Stimulated activated effector memory CD8-positive, alpha-beta T cell treated with anti-CD3 and anti-CD28 coated beads, Interleukin-12 subunit alpha, Interleukin-12 subunit beta, amount 100 ng/mL, for 72 hours (primary cell): ENCODE data around the gene SYNPO2.
"Not testable (repeated sequence)": the region's sequence is repeated elsewhere in the genome, so short reads cannot be mapped to it uniquely, and the experiment has no call there.

ENCODE experiments used
- ATAC-seq: fragments of 150-1000 bp; cut with Tn5 transposase; 2 replicates; pipeline ENCODE4 v1.10.0; 2021
- DNase-seq, 2 donors: peaks; one replicate each; pipeline ENCODE4 v3.0.0; 2021 to 2022; ENCODE audit warnings: low spot score in 2 of 2
- H3K27ac Mint-ChIP-seq: one replicate; pipeline ENCODE4 v1.8.0; 2022; ENCODE audit warnings: mild to moderate bottlenecking, mixed read lengths
- H3K36me3 Mint-ChIP-seq: one replicate; pipeline ENCODE4 v1.8.0; 2022; ENCODE audit warnings: mild to moderate bottlenecking, mixed read lengths
- H3K4me1 Mint-ChIP-seq: one replicate; pipeline ENCODE4 v1.8.0; 2022; ENCODE audit warnings: mixed read lengths
- H3K4me3 Mint-ChIP-seq: one replicate; pipeline ENCODE4 v1.8.0; 2022; ENCODE audit warnings: mild to moderate bottlenecking, mixed read lengths
- H3K9me3 Mint-ChIP-seq: one replicate; pipeline ENCODE4 v1.8.0; 2022; ENCODE audit warnings: mixed read lengths

The SYNPO2 gene

DNA sequence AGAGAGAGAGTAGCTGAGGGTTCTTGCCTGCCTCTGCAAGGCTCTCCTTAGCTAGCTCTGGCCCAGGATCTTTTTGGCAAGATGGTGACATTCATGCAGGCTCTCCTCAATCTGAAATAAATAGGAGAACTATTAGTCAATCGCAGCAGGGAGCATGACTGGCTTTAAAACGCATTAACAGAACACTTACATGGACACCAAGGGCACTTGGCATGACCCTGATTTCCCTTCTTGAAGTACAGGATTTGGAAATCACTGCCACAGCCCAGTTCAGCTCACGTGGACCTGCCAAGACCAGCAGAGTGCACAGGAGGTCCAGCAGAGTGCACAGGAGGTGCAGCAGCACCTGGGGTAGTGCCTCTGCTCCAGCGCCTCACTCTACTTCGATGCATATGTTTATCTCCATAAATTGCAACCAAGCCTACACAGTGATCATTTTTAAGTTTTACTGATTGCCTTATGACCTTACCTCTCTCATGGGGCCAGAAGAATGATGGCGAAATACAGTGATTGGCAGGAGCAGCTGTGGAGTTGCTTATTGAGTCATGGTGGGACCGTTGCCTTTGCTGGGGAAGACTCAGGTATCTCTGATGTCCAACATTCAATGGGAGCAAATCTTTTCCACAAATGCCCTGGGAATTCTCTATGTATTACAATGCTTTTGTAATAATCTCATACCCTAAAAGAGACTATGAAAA is 122.4 kb downstream of the SYNPO2 start:
- no peak overlapping the region for H3K4me3 Mint-ChIP-seq
- H3K9me3 Mint-ChIP-seq, result no peaks in the 10 kb centered on the region
- ATAC-seq, result no peak
- no peak overlapping the region for H3K27ac Mint-ChIP-seq
- no peaks in the 10 kb centered on the region for H3K36me3 Mint-ChIP-seq
- no peaks in the 10 kb centered on the region for H3K4me1 Mint-ChIP-seq
- DNase-seq, result no peak

DNA sequence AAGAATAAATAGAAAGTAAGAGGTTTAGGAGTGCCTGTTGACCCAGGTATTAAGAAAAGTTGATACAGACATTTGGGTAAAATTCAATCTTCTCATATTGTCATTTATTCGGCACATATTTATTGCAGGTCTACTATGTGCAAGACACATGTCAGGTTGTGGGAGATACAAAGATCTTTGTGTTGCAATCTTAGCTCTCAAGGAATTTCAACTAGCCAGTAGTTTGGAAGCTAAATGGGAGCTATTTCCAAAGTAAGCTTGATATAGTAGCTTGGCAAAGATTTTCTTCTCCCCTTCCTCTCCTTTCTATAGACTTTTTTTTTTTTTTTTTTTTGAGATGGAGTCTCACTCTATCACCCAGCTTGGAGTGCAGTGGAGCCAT is 122.9 kb downstream of the SYNPO2 start:
- Mint-ChIP-seq H3K36me3 (no peaks in the 10 kb centered on the region), H3K4me3 (no peak overlapping the region), H3K4me1 (no peaks in the 10 kb centered on the region), H3K9me3 (no peaks in the 10 kb centered on the region), H3K27ac (no peak overlapping the region)
- ATAC-seq, result no peak
- no peak for DNase-seq

DNA sequence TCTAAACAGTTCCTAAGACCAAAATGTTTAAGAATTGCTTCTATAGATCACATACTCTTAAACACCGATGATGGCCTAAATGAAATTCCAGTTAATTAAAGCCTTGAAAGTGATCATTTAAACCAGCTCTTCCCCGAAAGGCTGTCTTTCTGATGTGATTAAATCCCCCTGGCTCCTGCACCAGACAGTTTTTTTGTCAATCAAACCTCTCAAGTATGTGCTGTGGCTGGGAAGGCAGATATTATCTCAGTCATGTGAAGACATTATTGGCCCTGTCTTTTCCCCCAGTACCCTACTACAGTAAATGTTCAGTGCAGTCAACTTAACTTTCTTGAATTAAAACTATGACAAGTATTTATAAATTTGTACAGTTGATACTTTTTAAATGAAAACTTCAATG is 126.0 kb downstream of the SYNPO2 start:
- Mint-ChIP-seq H3K4me3 (no peak overlapping the region), H3K27ac (no peak overlapping the region), H3K4me1 (no peaks in the 10 kb centered on the region), H3K9me3 (no peaks in the 10 kb centered on the region), H3K36me3 (no peaks in the 10 kb centered on the region)
- no peak for DNase-seq
- no peak for ATAC-seq

DNA sequence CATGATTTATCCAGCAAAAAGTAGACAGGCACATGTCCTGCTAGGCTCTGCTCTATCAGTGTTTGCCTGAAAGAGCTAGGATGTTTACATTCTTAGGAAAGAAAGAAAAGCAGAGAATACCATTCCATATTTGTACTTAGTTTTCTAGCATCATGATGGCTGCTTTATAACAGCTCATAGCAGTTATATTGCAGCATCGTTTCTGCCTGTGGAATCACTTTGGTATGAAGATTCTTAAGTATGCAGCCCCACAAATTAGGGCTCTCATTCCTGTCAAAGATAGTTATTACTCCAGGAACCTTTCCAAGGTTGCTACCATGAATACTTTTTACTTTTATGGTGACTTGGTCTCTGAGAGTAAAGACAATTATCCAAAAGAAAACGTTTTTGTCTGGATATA is 128.0 kb downstream of the SYNPO2 start:
- ATAC-seq (no peak), DNase-seq (no peak)
- Mint-ChIP-seq H3K27ac (no peak overlapping the region), H3K9me3 (no peaks in the 10 kb centered on the region), H3K4me3 (no peak overlapping the region), H3K36me3 (no peaks in the 10 kb centered on the region), H3K4me1 (no peaks in the 10 kb centered on the region)

DNA sequence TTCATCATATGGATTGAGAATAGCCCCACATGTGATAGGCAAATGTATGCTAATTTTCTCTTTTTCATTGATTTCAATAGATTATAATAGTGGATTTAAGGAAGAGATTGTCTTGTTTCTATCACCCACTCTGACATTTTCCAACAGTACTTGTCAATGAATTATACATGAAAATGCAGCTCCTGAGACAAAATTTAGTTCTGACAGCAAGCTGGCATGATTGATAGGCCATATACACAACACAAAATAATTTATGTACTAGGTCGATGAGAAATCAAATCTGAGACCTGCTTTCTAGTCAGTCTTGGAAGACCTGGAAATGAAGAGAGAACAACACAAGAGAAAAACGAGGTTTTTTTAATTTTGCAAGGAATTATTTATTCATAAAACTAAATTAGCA is 129.0 kb downstream of the SYNPO2 start:
- ATAC-seq (no peak), DNase-seq (no peak)
- no peak overlapping the region for H3K27ac Mint-ChIP-seq
- no peak overlapping the region for H3K4me3 Mint-ChIP-seq
- H3K4me1 Mint-ChIP-seq, result no peaks in the 10 kb centered on the region
- H3K9me3 Mint-ChIP-seq, result no peaks in the 10 kb centered on the region
- H3K36me3 Mint-ChIP-seq, result no peaks in the 10 kb centered on the region

DNA sequence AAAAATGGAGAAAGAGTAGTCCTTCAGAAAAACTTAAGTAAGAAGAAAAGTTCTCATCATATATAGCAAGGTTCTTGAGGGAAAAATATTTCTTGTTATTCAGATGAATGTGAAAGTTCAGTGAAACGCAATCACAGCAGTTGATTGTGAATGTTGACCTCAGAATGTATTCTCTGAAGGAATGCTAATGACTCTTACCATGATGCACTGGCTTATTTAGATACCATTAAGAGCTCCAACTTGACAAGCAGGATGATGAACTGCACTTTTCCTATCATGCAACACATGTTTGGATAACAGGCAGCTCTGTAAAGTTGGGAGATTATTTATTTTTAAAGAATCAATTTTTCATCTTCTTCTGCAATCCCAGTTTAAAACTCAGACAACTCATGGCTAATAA is 131.5 kb downstream of the SYNPO2 start:
- no peaks in the 10 kb centered on the region for H3K9me3 Mint-ChIP-seq
- no peak for ATAC-seq
- H3K4me3 Mint-ChIP-seq, result no peak overlapping the region
- H3K4me1 Mint-ChIP-seq, result no peaks in the 10 kb centered on the region
- no peaks in the 10 kb centered on the region for H3K36me3 Mint-ChIP-seq
- no peak overlapping the region for H3K27ac Mint-ChIP-seq
- DNase-seq, result no peak

DNA sequence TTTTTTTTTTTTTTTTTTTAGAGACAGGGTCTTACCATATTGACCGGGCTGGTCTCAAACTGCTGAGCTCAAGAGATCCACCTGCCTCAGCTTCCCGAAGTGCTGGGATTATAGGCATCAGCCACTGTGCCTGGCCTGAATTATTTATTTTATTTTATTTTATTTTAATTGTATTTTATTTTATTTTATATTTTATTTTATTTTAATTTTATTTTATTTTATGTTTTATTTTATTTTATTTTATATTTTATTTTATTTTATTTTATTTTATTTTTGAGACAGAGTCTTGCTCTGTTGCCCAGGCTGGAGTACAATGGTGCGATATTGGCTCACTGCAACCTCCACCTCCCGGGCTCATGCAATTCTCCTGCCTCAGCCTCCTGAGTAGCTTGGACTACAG is 133.9 kb downstream of the SYNPO2 start:
- not testable (repeated sequence) for H3K27ac Mint-ChIP-seq, DNase-seq, H3K9me3 Mint-ChIP-seq, H3K4me3 Mint-ChIP-seq, H3K36me3 Mint-ChIP-seq, H3K4me1 Mint-ChIP-seq, ATAC-seq

DNA sequence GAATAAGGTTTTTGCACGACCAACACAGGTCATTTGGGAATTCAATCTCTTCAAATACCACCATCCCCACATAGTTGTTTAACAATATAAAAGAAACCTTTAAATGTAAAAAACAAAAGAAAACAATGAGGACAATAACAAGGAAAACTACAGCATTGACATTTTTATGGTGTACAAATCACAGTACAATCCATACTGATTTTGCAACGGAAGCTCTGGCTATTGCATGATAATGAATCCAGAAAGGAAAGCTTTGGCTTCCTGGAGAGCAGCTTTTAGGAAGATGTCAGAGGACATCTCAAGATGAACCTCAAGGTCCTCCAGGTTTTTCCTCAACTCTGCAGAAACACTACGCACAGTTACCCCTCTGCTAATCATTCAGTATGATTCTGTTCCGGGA is 135.4 kb downstream of the SYNPO2 start:
- H3K27ac Mint-ChIP-seq, result no peak overlapping the region
- H3K9me3 Mint-ChIP-seq, result no peaks in the 10 kb centered on the region

DNA sequence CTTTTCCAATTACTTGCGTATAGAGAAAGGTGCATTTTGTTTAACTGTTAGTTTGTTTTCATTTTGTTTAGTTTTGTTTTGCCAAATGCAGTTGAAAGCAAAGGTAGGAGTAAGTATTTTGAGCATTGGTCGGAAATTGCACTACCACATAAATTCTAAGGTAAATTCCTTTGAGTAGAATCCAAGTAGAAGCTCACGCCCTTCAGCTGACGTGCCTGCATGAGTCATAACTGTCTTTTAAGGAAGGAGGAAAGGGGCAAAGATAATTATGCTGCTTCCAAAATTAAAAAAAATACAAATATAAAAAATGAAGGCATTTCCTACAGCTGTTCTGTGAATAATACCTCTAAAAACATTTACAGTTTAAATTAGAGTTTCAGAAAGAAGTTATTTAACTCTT is 136.8 kb downstream of the SYNPO2 start:
- Mint-ChIP-seq H3K27ac (no peak overlapping the region), H3K36me3 (no peaks in the 10 kb centered on the region), H3K4me3 (no peak overlapping the region), H3K9me3 (no peaks in the 10 kb centered on the region), H3K4me1 (no peaks in the 10 kb centered on the region)
- DNase-seq, result no peak
- no peak for ATAC-seq

More for the DNA sequence above, 135.4 kb downstream of the SYNPO2 start:
- ATAC-seq, result no peak
- no peaks in the 10 kb centered on the region for H3K4me1 Mint-ChIP-seq
- no peak overlapping the region for H3K4me3 Mint-ChIP-seq
- no peak for DNase-seq
- H3K36me3 Mint-ChIP-seq, result no peaks in the 10 kb centered on the region

DNA sequence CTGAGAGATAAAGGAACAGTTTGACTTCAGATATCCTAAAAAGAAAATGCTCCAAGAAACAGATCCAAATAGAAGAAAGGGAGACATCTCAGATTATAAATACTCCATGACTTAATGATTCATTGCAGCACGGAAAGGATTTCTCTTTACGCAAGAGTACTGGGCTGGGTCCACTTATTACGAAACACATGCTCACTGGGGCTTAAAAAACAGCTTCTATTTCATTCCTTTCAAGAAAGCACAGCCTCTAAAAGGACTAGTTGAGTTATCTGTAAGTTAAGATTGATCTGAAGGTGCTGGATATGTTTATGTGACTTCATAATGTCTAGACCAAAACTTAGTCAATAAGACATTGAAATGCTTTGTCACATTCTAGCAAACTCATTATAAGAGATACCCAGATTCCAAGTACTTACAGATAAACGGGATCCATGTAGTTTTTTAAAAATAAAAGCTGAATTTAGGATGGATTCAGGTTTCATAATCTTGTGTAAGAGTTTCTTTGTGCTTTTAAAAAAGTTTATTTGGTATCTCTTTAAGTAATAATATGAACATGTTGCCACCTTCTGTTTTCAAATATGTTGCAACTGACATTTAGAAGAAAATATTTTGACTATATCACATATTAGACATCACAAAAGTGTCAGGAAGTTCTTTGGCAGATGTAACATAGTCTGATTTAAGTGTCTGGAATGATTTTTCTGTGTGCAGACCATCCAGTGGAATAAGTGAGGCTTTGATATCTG is 137.4 kb downstream of the SYNPO2 start:
- no peak for DNase-seq
- H3K36me3 Mint-ChIP-seq, result no peaks in the 10 kb centered on the region
- H3K9me3 Mint-ChIP-seq, result no peaks in the 10 kb centered on the region
- H3K27ac Mint-ChIP-seq, result no peak overlapping the region
- no peak overlapping the region for H3K4me3 Mint-ChIP-seq
- ATAC-seq, result no peak
- no peaks in the 10 kb centered on the region for H3K4me1 Mint-ChIP-seq

DNA sequence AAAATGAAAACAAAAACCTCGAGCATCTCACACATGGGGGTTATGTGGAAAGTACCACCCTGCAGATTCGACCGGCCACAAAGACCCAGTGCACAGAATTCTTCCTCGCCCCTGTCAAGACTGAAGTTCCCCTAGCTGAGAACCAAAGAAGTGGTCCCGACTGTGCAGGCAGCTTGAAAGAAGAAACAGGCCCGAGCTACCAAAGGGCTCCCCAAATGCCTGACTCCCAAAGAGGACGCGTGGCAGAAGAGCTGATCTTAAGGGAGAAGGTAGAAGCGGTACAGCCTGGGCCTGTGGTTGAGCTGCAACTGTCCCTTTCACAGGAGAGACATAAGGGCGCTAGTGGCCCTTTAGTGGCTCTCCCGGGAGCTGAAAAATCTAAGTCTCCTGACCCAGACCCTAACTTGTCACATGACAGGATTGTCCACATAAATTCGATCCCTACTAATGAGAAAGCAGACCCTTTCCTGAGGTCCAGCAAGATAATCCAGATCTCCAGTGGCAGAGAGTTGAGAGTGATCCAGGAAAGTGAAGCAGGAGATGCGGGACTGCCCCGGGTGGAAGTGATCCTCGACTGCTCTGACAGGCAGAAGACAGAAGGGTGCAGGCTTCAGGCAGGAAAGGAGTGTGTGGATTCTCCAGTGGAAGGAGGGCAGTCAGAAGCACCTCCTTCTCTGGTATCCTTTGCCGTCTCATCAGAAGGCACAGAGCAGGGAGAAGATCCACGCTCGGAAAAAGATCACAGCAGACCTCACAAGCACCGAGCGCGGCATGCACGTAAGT is 138.2 kb downstream of the SYNPO2 start:
- Mint-ChIP-seq H3K4me1 (no peaks in the 10 kb centered on the region), H3K36me3 (no peaks in the 10 kb centered on the region), H3K27ac (no peak overlapping the region), H3K9me3 (no peaks in the 10 kb centered on the region), H3K4me3 (no peak overlapping the region)
- ATAC-seq (no peak), DNase-seq (no peak)

DNA sequence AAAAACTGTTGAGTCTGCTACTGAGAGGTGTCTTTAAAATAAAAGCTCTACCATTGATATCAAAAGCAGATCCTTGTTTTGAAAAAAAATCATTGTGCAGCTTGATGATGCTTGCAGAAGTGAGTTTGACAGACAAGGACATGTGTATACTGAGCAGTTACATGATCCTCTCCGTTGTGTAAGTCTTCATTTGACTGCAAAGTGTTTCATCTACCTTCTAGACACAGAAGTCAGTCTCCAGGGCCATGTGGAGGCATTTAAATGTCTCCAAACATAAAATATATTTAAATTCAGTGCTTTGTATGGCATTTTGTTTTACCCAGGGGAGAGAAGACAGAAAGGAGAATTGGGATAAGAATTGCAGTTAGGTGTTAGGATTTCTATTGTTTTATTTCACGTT is 139.2 kb downstream of the SYNPO2 start:
- H3K36me3 Mint-ChIP-seq, result no peaks in the 10 kb centered on the region
- DNase-seq (no peak), ATAC-seq (no peak)
- no peak overlapping the region for H3K27ac Mint-ChIP-seq
- H3K4me1 Mint-ChIP-seq, result no peaks in the 10 kb centered on the region
- H3K4me3 Mint-ChIP-seq, result no peak overlapping the region
- no peaks in the 10 kb centered on the region for H3K9me3 Mint-ChIP-seq

DNA sequence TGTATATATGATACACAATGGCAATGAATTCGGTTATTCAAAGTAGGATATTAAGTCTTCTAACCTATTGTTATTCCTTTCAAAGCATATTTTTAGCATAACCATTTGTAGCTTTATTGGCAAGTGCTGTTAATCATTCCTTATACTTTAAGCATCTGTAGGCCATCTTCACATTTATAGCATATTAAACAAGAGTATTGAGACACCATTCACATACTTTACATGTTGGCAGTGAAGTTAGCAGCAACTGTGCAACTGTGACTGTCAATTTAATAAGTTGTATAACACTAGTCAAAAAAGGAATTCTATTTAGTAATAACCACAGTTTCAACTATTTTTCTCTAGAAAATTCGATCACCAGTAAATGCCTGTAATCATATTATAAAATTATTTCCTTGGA is 139.6 kb downstream of the SYNPO2 start:
- no peak overlapping the region for H3K4me3 Mint-ChIP-seq
- H3K9me3 Mint-ChIP-seq, result no peaks in the 10 kb centered on the region
- no peak overlapping the region for H3K27ac Mint-ChIP-seq
- DNase-seq (no peak), ATAC-seq (no peak)
- no peaks in the 10 kb centered on the region for H3K4me1 Mint-ChIP-seq
- H3K36me3 Mint-ChIP-seq, result no peaks in the 10 kb centered on the region

DNA sequence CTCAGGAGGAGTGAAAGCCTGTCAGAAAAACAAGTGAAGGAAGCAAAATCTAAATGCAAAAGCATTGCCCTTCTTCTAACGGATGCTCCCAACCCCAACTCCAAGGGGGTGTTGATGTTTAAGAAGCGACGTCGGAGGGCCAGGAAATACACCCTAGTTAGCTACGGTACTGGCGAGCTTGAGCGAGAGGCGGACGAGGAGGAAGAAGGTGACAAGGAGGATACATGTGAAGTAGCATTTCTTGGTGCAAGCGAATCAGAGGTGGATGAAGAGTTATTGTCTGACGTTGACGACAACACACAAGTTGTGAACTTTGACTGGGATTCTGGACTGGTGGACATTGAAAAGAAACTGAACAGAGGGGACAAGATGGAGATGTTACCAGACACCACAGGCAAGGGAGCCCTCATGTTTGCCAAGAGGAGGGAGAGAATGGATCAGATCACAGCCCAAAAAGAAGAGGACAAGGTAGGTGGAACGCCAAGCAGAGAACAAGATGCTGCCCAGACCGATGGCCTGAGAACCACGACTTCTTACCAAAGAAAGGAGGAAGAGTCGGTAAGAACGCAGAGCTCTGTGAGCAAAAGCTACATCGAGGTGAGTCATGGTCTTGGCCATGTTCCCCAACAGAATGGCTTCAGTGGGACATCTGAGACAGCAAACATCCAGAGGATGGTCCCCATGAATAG is 141.3 kb downstream of the SYNPO2 start:
- Mint-ChIP-seq H3K36me3 (no peaks in the 10 kb centered on the region), H3K4me3 (no peak overlapping the region), H3K27ac (no peak overlapping the region), H3K4me1 (no peaks in the 10 kb centered on the region), H3K9me3 (no peaks in the 10 kb centered on the region)
- DNase-seq (no peak), ATAC-seq (no peak)

DNA sequence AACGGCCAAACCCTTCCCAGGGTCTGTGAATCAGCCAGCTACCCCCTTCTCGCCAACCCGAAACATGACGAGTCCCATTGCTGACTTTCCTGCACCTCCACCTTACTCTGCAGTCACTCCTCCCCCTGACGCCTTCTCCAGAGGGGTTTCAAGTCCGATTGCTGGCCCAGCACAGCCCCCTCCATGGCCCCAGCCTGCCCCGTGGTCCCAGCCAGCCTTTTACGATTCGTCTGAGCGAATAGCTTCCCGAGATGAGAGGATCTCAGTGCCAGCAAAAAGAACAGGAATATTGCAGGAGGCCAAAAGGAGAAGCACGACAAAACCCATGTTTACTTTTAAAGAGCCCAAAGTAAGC is 141.9 kb downstream of the SYNPO2 start:
- no peak for ATAC-seq
- DNase-seq, result no peak
- H3K4me3 Mint-ChIP-seq, result no peak overlapping the region
- H3K4me1 Mint-ChIP-seq, result no peaks in the 10 kb centered on the region
- no peaks in the 10 kb centered on the region for H3K36me3 Mint-ChIP-seq
- H3K9me3 Mint-ChIP-seq, result no peaks in the 10 kb centered on the region
- H3K27ac Mint-ChIP-seq, result no peak overlapping the region
